GM12875 (cell line): ENCODE measurements around the gene CD5L.

ENCODE experiments used
- H3K4me3 ChIP-seq: one replicate; pipeline ENCODE4 v1.5.1; 2011; ENCODE audit warnings: low read depth, low read length, control low read depth
- CTCF ChIP-seq: IDR thresholded peaks from 2 replicates; pipeline ENCODE4 v1.5.1; 2011; ENCODE audit warnings: low read depth, mild to moderate bottlenecking, control low read depth, inconsistent platforms, low read length, moderate library complexity, borderline replicate concordance; ENCODE audit not compliant: insufficient read depth

Gene CD5L

DNA sequence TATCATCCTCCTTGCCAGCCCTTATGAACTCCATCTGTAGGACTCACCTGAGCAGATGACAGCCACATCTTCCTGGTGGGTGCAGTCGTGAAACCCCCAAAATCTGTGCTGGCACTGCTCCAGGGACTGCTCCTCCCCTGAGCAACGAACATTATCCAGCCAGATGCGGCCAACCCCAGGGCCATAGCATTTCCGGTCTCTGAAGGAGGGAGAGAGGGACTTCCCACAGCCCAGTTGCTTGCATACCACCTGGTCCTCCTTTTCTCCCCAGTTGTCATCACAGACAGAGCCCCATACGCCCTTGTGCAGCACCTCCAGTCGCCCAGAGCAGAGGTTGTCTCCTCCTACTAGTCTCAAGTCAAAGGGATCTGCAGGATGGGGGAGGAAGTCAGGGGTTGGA is 8.5 kb downstream of the CD5L start:
- H3K4me3 ChIP-seq = peak overlapping the region; percentile 11

DNA sequence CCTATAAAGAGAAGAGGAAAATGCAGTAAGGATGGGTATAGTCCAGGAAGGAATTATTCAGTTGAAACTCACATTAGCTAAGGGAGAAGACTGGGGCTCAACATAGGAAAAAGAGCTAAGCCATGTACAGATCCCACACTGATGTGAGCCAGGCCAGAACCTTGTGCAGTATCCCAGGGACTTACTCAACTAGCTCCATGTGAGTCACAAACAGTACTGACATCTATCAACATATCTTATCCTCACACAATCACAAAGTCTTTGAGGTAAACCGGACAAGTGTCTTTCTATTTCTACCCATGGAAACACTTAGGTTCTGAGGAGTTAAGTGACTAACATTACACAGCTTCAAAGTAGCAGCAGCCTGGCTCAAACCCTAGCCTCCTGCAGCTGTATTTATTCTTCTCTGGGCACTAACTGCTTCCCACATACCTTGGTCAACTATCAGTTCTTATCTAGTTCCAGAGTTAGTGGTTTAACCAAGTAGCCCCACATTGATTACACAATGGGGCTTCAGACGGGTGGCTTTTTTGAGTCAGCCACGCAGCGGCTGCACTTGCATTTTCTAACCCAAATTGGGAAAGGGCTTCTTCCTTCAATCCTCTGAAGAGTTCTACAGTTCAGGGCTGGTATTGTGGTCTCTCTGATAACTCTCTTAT is 9.5 kb downstream of the CD5L start:
- TF ChIP-seq CTCF = no peak

More for the DNA sequence above, 8.5 kb downstream of the CD5L start:
- no peak for TF ChIP-seq CTCF

DNA sequence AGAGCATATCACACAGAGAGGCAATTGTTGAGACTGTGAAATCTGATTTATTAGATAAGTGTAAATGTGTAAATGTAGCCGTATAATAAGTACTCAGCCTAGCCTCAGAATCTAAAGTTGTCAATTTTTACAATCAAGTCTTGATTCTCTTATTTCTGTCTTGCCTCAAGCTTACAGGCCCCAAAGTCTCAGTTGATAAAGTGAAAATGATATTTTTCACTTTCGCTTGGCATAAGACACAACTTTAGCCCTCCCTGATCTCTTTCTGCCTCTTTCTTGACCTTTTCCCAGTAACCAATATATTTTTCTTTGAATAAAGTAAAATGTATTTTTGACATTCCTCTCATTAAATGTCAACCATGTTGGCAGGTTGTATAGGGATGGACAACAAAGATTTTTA is 10.7 kb downstream of the CD5L start:
- TF ChIP-seq CTCF = no peak
- H3K4me3 ChIP-seq = no peak overlapping the region

More for the DNA sequence above, 9.5 kb downstream of the CD5L start:
- no peak overlapping the region for H3K4me3 ChIP-seq

DNA sequence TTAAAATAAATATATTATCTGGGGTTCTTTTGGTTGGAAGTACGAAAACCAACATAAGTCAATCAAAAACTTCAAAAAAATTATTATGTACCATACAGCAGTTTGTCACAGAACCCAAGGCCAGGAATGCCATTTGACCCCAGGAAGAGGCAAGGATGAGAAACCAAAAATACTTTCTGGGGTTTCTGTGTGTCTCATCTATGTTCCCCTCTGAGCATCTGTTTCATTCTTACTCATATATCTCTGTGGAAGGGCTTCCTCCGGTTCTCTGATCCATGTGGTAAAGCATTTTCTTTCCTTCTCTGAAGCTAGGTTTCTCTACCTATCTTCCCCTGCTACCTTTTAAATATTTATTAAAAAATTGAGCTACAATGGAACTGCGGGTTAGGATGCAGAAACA is 11.9 kb downstream of the CD5L start:
- H3K4me3 ChIP-seq = no peak overlapping the region
- no peak for TF ChIP-seq CTCF

GRCh38 chr1:157829210-157829609 is 12.4 kb downstream of the CD5L start:
- TF ChIP-seq CTCF = no peak
- no peak overlapping the region for H3K4me3 ChIP-seq

DNA sequence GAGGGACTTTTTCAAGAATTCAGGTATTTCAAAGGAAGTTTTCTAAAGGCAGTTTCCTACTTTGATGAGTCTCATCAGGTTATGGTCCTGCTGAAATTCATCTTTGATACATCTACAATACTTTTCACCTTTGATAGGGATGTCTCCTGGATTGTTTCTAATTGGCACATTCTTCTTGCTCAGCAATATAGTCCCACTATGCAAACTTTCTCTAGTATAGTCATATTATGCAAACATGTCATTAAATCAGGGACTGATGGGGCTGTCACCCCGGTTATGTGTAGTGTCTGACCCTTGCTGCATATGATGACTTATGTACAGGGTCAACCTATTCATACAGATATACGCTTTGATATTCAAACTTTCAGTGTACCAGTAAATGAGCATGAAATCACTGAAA is 21.3 kb downstream of the CD5L start:
- H3K4me3 ChIP-seq = no peak overlapping the region
- TF ChIP-seq CTCF = no peak

GRCh38 chr1:157819896-157820295 is 21.7 kb downstream of the CD5L start, which contains the start of gene FCRL1:
Gene FCRL1 (minus strand): TSS chr1:157820120. CDS start chr1:157820037, 83 bp downstream.
- no peak within 1 kb of the TSS for H3K4me3 ChIP-seq
- TF ChIP-seq CTCF = no peak
